ENCODE measurements around the gene RFX1.

DNA sequence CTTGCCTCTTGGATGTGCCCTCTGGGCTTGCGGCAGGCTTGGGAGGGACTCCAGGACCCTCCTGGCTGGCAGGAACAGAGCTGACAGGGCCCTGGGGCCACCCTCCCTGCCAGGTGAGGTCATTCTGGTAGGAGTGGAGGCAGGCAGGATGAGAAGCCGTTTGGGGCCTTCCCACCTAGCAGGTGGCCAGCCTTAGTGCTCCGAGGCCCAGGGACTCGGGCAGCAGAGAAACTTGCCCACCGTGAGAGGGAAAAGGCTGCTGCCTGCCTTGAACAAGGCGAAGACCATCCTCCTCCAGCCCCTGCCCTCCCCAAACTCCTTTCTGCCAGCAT is 8.5 kb downstream of the RFX1 start:
- no peak for TF ChIP-seq POLR2AphosphoS5 (IDR thresholded peaks at IDR 0.05; ENCODE audit: borderline replicate concordance, low read depth, low read length)
- no peak for TF ChIP-seq EZH2 (IDR thresholded peaks at IDR 0.05)
- no peak for TF ChIP-seq FOXP2 (optimal IDR thresholded peaks at IDR 0.05; ENCODE audit: control extremely low read depth, extremely low read length, insufficient read depth)
